HFFc6 (cell line): Measurements from ENCODE around the gene ZSWIM7. TPM values are rescaled to one million over a fixed set of nuclear protein-coding genes. Genes with fewer than 3 reads are reported as not detected.

Source experiments
- DNase-seq: peaks from one replicate; pipeline ENCODE4 v3.0.0-alpha.2; 2018
- H3K27ac Mint-ChIP-seq: 2 replicates; pipeline ENCODE4 v1.8.0; 2020; ENCODE audit warnings: mild to moderate bottlenecking, mixed read lengths
- H3K27me3 Mint-ChIP-seq: 2 replicates; pipeline ENCODE4 v1.8.0; 2021; ENCODE audit warnings: mild to moderate bottlenecking, moderate library complexity, mixed read lengths; ENCODE audit not compliant: insufficient read depth
- H3K36me3 Mint-ChIP-seq: 2 replicates; pipeline ENCODE4 v1.8.0; 2021; ENCODE audit warnings: low read depth, mixed read lengths
- H3K4me1 Mint-ChIP-seq: 2 replicates; pipeline ENCODE4 v1.8.0; 2020; ENCODE audit warnings: low read depth, mixed read lengths
- H3K4me3 Mint-ChIP-seq: 2 replicates; pipeline ENCODE4 v1.8.0; 2020; ENCODE audit warnings: mild to moderate bottlenecking, moderate library complexity, mixed read lengths
- H3K9me3 Mint-ChIP-seq: 2 replicates; pipeline ENCODE4 v1.8.0; 2020; ENCODE audit warnings: mild to moderate bottlenecking, mixed read lengths
- CTCF ChIP-seq: fragments of 200-600 bp; sonication (generic); IDR thresholded peaks from 2 replicates; pipeline ENCODE4 v1.5.0; 2021; ENCODE audit warnings: antibody characterized with exemption, mild to moderate bottlenecking
- total RNA-seq, 6 experiments: library from RNA; stranded (reverse); fragmentation: NEBNext Ultra II Directional; extraction: Animal tissue kit (Norgen Biotek cat#: 25700); gene quantifications; 2 replicates in 1 of 6; 3 replicates in 5 of 6; pipeline ENCODE4 v1.2.3, GENCODE V29; 2021

Gene ZSWIM7
- total RNA-seq, 6 experiments from 2014 or later: 11.4 to 17.7 (median 15.5) TPM

- no peak overlapping the region for H3K27ac Mint-ChIP-seq
- TF ChIP-seq CTCF: no peak
- H3K9me3 Mint-ChIP-seq: no peaks in the 10 kb centered on the region
- H3K4me3 Mint-ChIP-seq: no peak overlapping the region
- H3K36me3 Mint-ChIP-seq: peaks cover 16% of the 10 kb centered on the region
- H3K27me3 Mint-ChIP-seq: peaks cover 6% of the 10 kb centered on the region
- no peak for DNase-seq
- peaks cover 60% of the 10 kb centered on the region for H3K4me1 Mint-ChIP-seq
Measured at GRCh38 chr17:15957206-15957605, 42.3 kb downstream of the ZSWIM7 start.

DNA sequence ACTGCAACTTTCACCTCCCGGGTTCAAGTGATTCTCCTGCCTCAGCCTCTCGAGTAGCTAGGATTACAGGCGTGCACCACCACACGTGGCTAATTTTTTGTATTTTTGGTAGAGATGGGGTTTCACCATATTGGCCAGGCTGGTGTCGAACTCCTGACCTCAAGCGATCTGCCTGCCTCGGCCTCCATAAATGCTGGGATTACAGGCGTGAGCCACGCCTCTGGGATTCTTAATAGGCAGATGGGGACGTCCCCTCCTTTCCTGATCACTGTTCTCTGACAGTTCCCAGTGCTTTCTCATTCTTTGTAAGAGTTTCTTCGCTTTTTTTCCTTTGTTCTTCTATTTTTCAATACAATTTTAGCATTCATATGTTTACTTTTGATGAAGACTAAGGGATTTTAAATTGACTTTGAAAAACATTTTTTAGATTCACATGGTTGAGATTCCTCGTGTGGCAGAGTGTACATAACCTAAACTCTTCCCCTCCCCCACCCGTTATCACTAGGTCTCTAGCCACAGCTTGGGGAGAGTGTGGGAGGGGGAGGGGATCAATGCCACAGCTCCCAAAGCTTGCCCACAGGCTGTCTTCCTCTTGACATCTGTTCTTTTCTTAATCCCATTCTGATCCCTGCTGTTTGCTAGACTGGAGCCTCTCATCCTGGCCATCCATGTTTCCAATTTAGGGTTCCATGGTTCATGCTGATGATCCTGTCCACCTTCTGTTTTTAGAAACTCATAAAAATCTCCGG, 43.5 kb downstream of the ZSWIM7 start:
- Mint-ChIP-seq H3K27me3 (peaks cover 10% of the 10 kb centered on the region), H3K4me1 (peaks cover 60% of the 10 kb centered on the region), H3K4me3 (peak overlapping the region; percentile 4; the same call in 1 of the 2 replicates), H3K36me3 (peaks cover 16% of the 10 kb centered on the region), H3K27ac (0 out of 2 replicates have a peak overlapping the region, but pooled peaks have one; percentile 31), H3K9me3 (no peaks in the 10 kb centered on the region)
- TF ChIP-seq CTCF: no peak
- no peak for DNase-seq

DNA sequence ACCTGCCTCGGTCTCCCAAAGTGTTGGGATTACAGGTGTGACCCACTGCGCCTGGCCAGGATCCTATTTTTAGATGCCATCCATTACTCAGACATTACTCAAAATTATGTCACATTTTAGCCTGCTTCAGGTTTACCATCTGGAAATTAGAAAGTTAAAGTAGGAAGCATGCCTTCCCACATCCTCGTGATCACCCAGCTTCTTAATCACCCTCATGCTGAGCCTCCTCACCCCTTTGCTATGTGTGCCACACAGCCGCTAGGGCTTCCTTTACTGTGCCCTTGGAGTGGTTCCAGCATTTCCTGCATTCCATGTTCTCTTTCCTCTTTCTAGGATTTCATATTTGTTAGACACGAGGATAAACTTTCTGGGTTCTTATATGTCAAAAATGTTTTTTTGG, 45.3 kb downstream of the ZSWIM7 start:
- TF ChIP-seq CTCF: no peak
- H3K27ac Mint-ChIP-seq: peak overlapping the region; percentile 45; the same call in 1 of the 2 replicates
- H3K27me3 Mint-ChIP-seq: peaks cover 10% of the 10 kb centered on the region
- H3K9me3 Mint-ChIP-seq: no peaks in the 10 kb centered on the region
- H3K4me3 Mint-ChIP-seq: no peak overlapping the region
- DNase-seq: peak; percentile 89
- H3K4me1 Mint-ChIP-seq: peaks cover 52% of the 10 kb centered on the region
- peaks cover 16% of the 10 kb centered on the region for H3K36me3 Mint-ChIP-seq

DNA sequence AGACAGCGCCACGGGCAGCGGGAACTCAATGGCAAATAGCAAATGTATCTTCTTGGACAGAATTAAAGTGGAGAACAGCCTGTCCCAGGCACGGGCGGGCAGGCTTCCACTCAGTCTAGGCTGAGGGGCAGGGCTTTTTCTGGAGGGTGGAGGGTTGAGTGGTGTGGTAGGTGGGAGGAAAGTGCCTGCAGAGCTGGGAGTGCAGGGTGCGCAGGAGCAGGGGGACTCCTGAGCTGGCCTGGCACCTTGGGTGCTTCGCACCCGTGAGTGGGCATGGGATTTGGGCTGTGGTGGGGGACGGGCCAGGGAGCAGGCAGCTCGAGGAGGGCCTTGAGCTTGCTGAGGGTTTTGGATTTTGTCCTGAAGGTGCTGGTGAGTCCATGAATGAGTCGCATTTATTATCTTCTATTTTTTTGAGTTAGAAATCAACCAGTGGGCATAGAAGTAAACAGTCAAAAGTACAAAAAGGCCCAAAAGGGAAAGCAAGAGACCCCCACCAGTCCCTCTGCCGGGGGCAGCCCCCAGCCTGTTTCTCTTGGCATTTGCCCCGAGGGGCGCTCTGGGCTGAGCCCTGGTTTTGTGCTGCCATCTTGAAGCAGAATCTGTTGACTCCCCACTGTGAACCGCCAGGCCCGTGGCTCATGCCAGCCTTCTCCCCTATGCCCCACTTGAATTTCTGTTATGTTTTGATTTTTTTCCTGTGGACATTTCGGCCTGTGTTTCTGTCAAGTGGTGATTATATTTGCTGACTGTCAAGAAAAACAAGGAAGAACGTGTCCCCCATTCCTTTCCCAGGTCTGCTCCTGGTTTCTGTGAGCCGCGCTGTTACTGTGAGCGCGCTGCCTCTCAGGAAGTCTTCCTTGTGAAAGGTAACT, 46.4 kb downstream of the ZSWIM7 start:
- H3K9me3 Mint-ChIP-seq: no peaks in the 10 kb centered on the region
- peaks cover 42% of the 10 kb centered on the region for H3K4me1 Mint-ChIP-seq
- no peak for TF ChIP-seq CTCF
- H3K27ac Mint-ChIP-seq: no peak overlapping the region
- H3K27me3 Mint-ChIP-seq: peaks cover 6% of the 10 kb centered on the region
- peaks cover 10% of the 10 kb centered on the region for H3K36me3 Mint-ChIP-seq
- H3K4me3 Mint-ChIP-seq: no peak overlapping the region
- no peak for DNase-seq

DNA sequence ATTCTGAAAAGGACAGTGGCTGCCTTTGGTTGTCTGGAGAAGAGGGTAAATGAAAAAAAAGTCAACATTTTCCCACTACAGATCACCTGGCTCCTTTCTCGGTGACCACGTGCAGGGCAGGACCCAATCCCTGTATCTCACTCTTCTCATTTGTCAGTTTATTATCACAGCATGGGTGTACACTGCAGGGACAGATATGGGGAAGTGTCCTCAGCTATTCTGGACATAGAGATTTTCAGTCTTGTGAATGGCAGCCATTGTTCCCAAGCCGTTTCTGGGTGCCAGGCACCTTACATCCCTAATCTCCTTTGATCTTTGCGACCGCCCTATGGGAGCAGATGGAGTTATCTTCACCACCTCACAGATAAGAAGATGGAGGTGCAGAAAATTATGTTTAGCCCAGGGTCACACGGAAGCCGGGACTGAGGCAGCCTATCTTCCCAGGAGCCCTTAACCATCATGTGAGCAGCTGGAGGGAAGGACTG, 47.4 kb downstream of the ZSWIM7 start:
- Mint-ChIP-seq H3K9me3 (no peaks in the 10 kb centered on the region), H3K4me1 (peaks cover 36% of the 10 kb centered on the region), H3K27ac (no peak overlapping the region), H3K36me3 (peaks cover 1% of the 10 kb centered on the region; the same call in 1 of the 2 replicates), H3K4me3 (no peak overlapping the region), H3K27me3 (peaks cover 5% of the 10 kb centered on the region; the same call in 1 of the 2 replicates)
- DNase-seq: no peak
- no peak for TF ChIP-seq CTCF
